B cell (primary cell): ENCODE data around the gene GCNT3. TPM values are rescaled to one million over a fixed set of nuclear protein-coding genes. Genes with fewer than 3 reads are reported as not detected.

Experiments used
- ATAC-seq: fragments of 200-7000 bp; cut with Tn5 transposase; one replicate; pipeline ENCODE4 v1.10.0; 2021; ENCODE audit warnings: low read depth, mild to moderate bottlenecking, moderate number of reproducible peaks, moderate library complexity
- CTCF ChIA-PET: fragments of 350-600 bp; sonication (Branson Sonifier 250); formaldehyde crosslinking; loops from one replicate; lab custom pipeline; 2021; ENCODE audit warnings: antibody characterized with exemption, inconsistent platforms; lab: Charles Lee
- POLR2A ChIA-PET: fragments of 350-600 bp; sonication (Branson Sonifier 250); formaldehyde crosslinking; loops from one replicate; lab custom pipeline; 2021; ENCODE audit warnings: antibody characterized with exemption; lab: Charles Lee
- DNase-seq: peaks from one replicate; pipeline ENCODE4 v3.0.0; 2013
- H2AFZ ChIP-seq: 2 replicates; pipeline ENCODE4 v1.6.1; 2012; ENCODE audit warnings: mild to moderate bottlenecking, low read depth, low read length; ENCODE audit not compliant: insufficient read depth, poor library complexity, severe bottlenecking
- H3K27ac ChIP-seq, 2 donors: 1 replicate in 1 of 2; 2 replicates in 1 of 2; pipeline ENCODE4 v1.5.1; 2012 to 2013; ENCODE audit warnings: low read length in 2 of 2, mild to moderate bottlenecking in 2 of 2, moderate library complexity in 1 of 2
- H3K27me3 ChIP-seq, 4 experiments: fragments of 200-600 bp in 1 of 4; sonication (generic) in 1 of 4; replicated peaks in 1 of 4; 1 replicate in 2 of 4; 2 replicates in 2 of 4; pipeline versions ENCODE4 v1.6.1 to v1.7.0; 2013 to 2016; ENCODE audit warnings: low read length in 3 of 4, mild to moderate bottlenecking in 2 of 4, mixed read lengths in 1 of 4, moderate library complexity in 1 of 4; ENCODE audit not compliant: insufficient read depth in 4 of 4, control insufficient read depth in 3 of 4; ENCODE audit errors: control extremely low read depth in 1 of 4
- H3K36me3 ChIP-seq, 2 experiments: replicated peaks in 1 of 2; 1 replicate in 1 of 2; 2 replicates in 1 of 2; pipeline versions ENCODE4 v1.6.1 to v1.7.1; 2013; ENCODE audit warnings: low read length in 1 of 2; ENCODE audit not compliant: insufficient read depth in 2 of 2, control insufficient read depth in 1 of 2; ENCODE audit errors: control extremely low read depth in 1 of 2, extremely low read depth in 1 of 2
- H3K4me1 ChIP-seq, 2 donors: fragments of 200-600 bp in 1 of 2; sonication (generic) in 1 of 2; 1 replicate in 1 of 2; 2 replicates in 1 of 2; pipeline versions ENCODE4 v1.5.1 to v1.6.1; 2013 to 2017; ENCODE audit warnings: low read length in 2 of 2; ENCODE audit not compliant: control insufficient read depth in 2 of 2, insufficient read depth in 2 of 2
- H3K4me2 ChIP-seq: replicated peaks from 2 replicates; pipeline ENCODE3; 2012; ENCODE audit warnings: mild to moderate bottlenecking, low read depth, low read length; ENCODE audit not compliant: poor library complexity, severe bottlenecking
- H3K4me3 ChIP-seq, 5 experiments: fragments of 200-600 bp in 1 of 5; sonication (generic) in 1 of 5; 1 replicate in 3 of 5; 2 replicates in 2 of 5; pipeline versions ENCODE4 v1.5.1 to v1.7.0; 2011 to 2016; ENCODE audit warnings: low read length in 4 of 5, mild to moderate bottlenecking in 4 of 5, low read depth in 2 of 5, control low read depth in 1 of 5, moderate library complexity in 1 of 5; ENCODE audit not compliant: insufficient read depth in 1 of 5; ENCODE audit errors: control extremely low read depth in 1 of 5, extremely low read depth in 1 of 5
- H3K79me2 ChIP-seq: fragments of 200-600 bp; sonication (generic); one replicate; pipeline ENCODE4 v1.6.0; 2016; ENCODE audit warnings: low read length; ENCODE audit not compliant: control insufficient read depth, insufficient read depth
- H3K9ac ChIP-seq: fragments of 200-600 bp; sonication (generic); 2 replicates; pipeline ENCODE4 v1.6.1; 2017; ENCODE audit warnings: mild to moderate bottlenecking, low read length, moderate library complexity
- H3K9me3 ChIP-seq, 3 donors: one replicate each; pipeline versions ENCODE4 v1.6.1 to v1.7.1; 2013; ENCODE audit warnings: low read length in 2 of 3; ENCODE audit not compliant: control insufficient read depth in 2 of 3, insufficient read depth in 1 of 3; ENCODE audit errors: control extremely low read depth in 1 of 3
- H4K20me1 ChIP-seq: 2 replicates; pipeline ENCODE4 v1.6.0; 2012; ENCODE audit warnings: mild to moderate bottlenecking, low read length; ENCODE audit not compliant: insufficient read depth, control insufficient read depth, poor library complexity, severe bottlenecking
- H3K27ac Mint-ChIP-seq: one replicate; pipeline ENCODE4 v1.8.0; 2021; ENCODE audit warnings: mixed read lengths
- H3K27me3 Mint-ChIP-seq: one replicate; pipeline ENCODE4 v1.8.0; 2021; ENCODE audit warnings: mixed read lengths
- H3K4me1 Mint-ChIP-seq: one replicate; pipeline ENCODE4 v1.8.0; 2021; ENCODE audit warnings: mixed read lengths
- H3K4me3 Mint-ChIP-seq: one replicate; pipeline ENCODE4 v1.8.0; 2021; ENCODE audit warnings: mixed read lengths
- H3K9me3 Mint-ChIP-seq: one replicate; pipeline ENCODE4 v1.8.0; 2022; ENCODE audit warnings: mixed read lengths; ENCODE audit not compliant: insufficient read depth
- EZH2 ChIP-seq: IDR thresholded peaks from 2 replicates; pipeline ENCODE4 v1.6.1; 2012; ENCODE audit warnings: borderline replicate concordance, low read depth, mild to moderate bottlenecking, moderate library complexity, low read length; ENCODE audit not compliant: insufficient read depth, poor library complexity, severe bottlenecking
- WGBS: methylation state at CpG from one replicate; pipeline ENCODE4 v1.1.5; 2013; ENCODE audit warnings: missing lambda C conversion rate; ENCODE audit not compliant: insufficient coverage; 5-methylcytosine and 5-hydroxymethylcytosine counted together
- intact Hi-C: fragments of 100-400 bp; cut with micrococcal nuclease; formaldehyde crosslinking; loops from one replicate; pipeline ENCODE4 v1.10.0; 2022
- polyA minus RNA-seq: library from RNA; depleted of rRNA, polyadenylated mRNA; stranded (reverse); fragments of >200 nt; gene quantifications from 2 replicates; pipeline ENCODE4 v1.2.3, GENCODE V29; 2012
- polyA plus RNA-seq: library from polyadenylated mRNA; depleted of rRNA; stranded (reverse); fragments of >200 nt; gene quantifications from 2 replicates; pipeline ENCODE4 v1.2.3, GENCODE V29; 2012
- total RNA-seq, 2 donors: library from RNA; stranded (reverse); fragments of 120-200 nt in 1 of 2; gene quantifications; 1 replicate in 1 of 2; 2 replicates in 1 of 2; pipeline versions ENCODE4 v1.2.3 to v1.2.4, GENCODE V29; 2013 to 2022
- TF ChIP-seq, protein P1 (sequence below): fragments of 200-600 bp; IDR thresholded peaks from one replicate; pipeline ENCODE4 v1.8.0; 2022; ENCODE audit warnings: antibody characterized with exemption, mild to moderate bottlenecking

GCNT3 gene, protein sequence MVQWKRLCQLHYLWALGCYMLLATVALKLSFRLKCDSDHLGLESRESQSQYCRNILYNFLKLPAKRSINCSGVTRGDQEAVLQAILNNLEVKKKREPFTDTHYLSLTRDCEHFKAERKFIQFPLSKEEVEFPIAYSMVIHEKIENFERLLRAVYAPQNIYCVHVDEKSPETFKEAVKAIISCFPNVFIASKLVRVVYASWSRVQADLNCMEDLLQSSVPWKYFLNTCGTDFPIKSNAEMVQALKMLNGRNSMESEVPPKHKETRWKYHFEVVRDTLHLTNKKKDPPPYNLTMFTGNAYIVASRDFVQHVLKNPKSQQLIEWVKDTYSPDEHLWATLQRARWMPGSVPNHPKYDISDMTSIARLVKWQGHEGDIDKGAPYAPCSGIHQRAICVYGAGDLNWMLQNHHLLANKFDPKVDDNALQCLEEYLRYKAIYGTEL
- total RNA-seq (not detected in 2 replicates), polyA plus RNA-seq (not detected in 2 replicates), polyA minus RNA-seq (0.64 TPM in 1 of 2 replicates, not detected in the other)
- 0.07 TPM for total RNA-seq (2013)

DNA sequence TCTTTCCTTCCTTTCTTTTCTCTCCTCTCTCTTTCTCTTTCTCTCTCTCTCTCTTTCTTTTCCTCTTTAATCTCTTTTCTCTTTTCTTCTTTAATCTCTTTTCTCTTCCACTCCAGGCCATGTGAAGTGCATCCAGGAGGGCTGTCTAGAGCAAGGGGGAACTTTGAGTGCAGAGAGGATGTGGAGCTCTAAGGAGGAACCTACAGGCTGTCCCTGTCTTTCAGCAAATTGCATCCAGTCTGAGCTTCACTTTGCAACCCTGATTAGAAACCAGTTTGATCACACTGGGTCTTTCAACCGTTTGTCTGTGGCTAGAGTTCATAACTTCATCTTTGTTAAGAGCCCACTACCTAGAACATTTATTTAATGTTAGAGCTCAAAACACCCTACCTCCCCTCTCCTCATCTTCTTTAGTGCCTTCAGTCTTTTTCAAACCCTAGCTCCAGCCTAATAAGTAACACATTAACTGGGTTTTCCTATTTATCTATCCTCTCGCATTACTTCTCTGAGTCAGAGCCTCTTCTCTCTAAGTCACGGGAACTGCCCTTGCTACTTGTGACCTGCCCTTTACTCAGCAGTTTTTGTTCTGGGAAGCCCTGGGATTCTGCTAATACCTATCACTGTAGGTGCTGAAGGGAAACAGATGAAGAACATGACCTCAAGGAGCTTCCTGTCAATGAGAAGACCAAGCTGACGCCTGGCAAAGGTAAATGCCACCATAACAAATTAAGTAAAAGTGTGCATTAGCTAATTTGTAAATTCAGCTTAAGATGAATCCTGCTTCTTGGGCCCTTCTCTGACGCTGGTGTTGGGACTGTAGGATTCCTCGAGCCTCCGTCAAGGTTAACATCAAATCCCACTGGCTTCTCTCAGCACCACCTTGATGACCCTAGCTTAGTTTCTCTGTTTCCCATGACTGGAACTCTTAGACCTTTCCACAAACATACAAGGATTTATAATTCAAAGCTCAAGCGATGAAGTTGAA lies at the start of gene GCNT3:
Gene GCNT3, plus strand, starts transcription at position 508 of the 985 bp plus-strand sequence. CDS start 6,456 bp downstream, outside the sequence.
- ATAC-seq, result no peak
- H3K4me1 Mint-ChIP-seq, result peaks cover 20% of the 10 kb centered on the region
- H3K27ac Mint-ChIP-seq, result no peak within 1 kb of the TSS

More for the DNA sequence above, at the start of gene GCNT3:
- Histone ChIP-seq H4K20me1 (no peaks in the 10 kb centered on the region), H3K9ac (no peak within 1 kb of the TSS), H3K4me1 (peaks cover 11 to 14% of the 10 kb centered on the region in 2 donors), H3K4me3 (no peak within 1 kb of the TSS), H3K4me2 (no peak within 1 kb of the TSS), H3K79me2 (no peaks in the 10 kb centered on the region), H3K9me3 (peaks cover 0 to 6% (median 0%) of the 10 kb centered on the region in 3 donors), H3K36me3 (no peaks in the 10 kb centered on the region), H3K27me3 (peaks cover 0 to 4% (median 2%) of the 10 kb centered on the region in 4 experiments), H3K27ac (no peak within 1 kb of the TSS), H2AFZ (no peak within 1 kb of the TSS)
- ChIA-PET POLR2A (interaction anchor here (0.7 kb wide), 1 partner anchor 98 kb away, joined by 3 read pairs; no protein-coding TSS in a partner anchor), CTCF (interaction anchor here (1.0 to 1.4 kb wide), 3 partner anchors 12 to 78 kb away, joined by 4 to 6 read pairs (median 5); no protein-coding TSS in a partner anchor)
- H3K9me3 Mint-ChIP-seq, result no peaks in the 10 kb centered on the region
- TF ChIP-seq, protein P1, sequence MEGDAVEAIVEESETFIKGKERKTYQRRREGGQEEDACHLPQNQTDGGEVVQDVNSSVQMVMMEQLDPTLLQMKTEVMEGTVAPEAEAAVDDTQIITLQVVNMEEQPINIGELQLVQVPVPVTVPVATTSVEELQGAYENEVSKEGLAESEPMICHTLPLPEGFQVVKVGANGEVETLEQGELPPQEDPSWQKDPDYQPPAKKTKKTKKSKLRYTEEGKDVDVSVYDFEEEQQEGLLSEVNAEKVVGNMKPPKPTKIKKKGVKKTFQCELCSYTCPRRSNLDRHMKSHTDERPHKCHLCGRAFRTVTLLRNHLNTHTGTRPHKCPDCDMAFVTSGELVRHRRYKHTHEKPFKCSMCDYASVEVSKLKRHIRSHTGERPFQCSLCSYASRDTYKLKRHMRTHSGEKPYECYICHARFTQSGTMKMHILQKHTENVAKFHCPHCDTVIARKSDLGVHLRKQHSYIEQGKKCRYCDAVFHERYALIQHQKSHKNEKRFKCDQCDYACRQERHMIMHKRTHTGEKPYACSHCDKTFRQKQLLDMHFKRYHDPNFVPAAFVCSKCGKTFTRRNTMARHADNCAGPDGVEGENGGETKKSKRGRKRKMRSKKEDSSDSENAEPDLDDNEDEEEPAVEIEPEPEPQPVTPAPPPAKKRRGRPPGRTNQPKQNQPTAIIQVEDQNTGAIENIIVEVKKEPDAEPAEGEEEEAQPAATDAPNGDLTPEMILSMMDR, result no peak
- TF ChIP-seq EZH2, result no peak
- peaks cover 21% of the 10 kb centered on the region for H3K27me3 Mint-ChIP-seq
- H3K4me3 Mint-ChIP-seq, result no peak within 1 kb of the TSS
- WGBS, result 83% methylated on average over 6 of the region's 8 CpGs
- intact Hi-C loops, result no loop called here
- DNase-seq, result no peak
